Cortex of kidney (tissue), 1 donor: Measurements from ENCODE around the gene PRKD2.
"Not testable (repeated sequence)": the region's sequence is repeated elsewhere in the genome, so short reads cannot be mapped to it uniquely, and the experiment has no call there.

ENCODE experiments used
- DNase-seq: peaks from one replicate; lab custom pipeline; 2025; lab: John Stamatoyannopoulos, UW

The PRKD2 gene

DNA sequence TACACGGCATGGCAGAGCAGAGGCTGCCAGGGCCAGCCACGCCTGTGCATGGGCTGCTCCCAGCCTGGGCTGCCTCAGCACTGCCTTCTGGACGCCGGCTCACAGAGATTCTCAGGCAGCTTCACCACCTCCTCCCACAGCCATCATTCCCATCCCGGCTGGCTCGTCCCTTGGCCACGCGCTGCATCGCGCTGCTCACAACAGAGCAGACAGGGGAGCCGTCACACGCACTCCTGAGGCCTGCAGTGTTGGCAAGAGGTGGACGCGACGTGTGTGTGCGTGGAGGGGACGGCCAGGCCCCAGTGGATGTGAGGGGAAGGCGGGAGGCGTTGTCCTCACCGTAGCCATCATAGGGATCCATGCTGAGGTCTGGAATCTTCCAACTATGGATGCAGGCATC, 7.6 kb upstream of the PRKD2 start:
- DNase-seq = no peak

DNA sequence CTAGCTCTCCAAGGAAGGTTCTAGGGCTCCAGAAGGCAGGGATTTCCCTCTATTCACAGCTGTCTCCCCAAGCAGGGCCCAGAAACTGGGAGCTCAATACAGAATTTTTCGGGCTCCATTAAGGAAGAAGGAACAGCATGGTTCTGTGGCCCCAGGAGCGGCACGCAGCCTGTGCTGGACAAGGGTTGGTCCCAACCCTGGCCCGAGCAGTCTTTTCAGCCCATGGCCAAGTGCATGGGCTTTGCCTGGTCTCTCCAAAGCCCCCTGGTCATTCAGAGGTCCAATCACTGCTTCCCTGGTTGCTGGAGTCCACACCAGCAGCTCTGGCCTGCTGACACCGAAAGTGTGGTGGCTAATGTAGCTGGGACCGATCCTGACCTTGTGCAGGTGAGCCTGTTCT, 6.6 kb upstream of the PRKD2 start:
- DNase-seq = no peak

GRCh38 chr19:46723023-46723461, 6.1 kb upstream of the PRKD2 start:
- DNase-seq = no peak

- DNase-seq = no peak
Measured at GRCh38 chr19:46722421-46723022, 5.6 kb upstream of the PRKD2 start.

DNA sequence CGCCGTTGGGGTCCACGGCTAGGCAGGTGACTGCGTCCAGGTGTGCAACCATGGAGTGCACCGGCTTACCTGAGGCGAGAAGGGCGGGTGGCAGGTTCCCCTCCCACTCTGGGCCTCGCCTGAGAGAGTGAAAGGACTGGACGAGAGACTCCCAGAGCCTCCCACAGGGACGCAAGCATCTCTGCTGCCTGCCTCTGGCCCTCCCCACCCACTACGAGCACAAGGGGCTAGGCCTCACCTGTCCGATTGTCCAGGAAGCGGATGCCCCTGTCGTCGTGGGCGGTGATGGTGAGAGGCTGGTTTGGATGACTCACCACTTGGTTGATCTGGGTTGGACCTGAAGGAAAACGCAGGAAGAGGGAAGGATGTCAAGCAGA, 5.1 kb upstream of the PRKD2 start:
- DNase-seq = no peak

DNA sequence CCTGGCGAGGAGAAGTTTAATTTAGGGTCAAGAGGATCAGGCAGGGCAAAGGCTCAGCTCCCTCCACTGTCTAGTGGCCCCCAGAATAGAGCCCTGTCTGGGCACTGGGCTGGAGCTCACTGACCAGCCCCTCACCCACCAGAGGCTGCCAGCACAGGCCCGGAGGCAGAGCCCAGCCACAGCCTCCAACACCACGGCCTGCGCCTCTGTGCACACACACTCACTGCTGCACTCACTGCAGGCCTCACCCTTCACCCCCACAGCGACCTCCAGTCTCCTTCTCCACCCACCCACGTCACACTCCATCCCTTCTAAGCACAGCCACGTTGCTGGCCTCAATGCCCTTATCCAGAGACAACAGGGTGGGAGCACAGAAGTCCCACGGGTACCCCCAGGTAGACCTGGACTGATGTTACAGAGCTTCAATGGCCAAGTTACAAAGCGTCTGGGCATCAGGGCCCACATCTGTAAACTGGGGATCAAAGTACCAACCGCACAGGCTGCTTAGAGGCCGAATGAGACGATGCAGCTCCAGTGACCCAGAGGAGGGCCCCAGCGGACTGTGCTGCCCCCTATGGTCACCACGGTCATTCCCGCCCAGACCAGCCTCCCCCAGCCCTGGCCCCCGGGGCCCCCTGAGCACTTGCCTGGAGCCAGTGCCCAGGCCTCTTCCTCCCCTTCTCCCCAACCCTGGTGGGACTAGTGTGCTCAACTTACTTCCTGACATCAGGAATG, 4.5 kb upstream of the PRKD2 start:
- DNase-seq = no peak

GRCh38 chr19:46720503-46721239, 3.8 kb upstream of the PRKD2 start:
- no peak for DNase-seq

- no peak for DNase-seq
Measured at GRCh38 chr19:46719629-46720502, 3.0 kb upstream of the PRKD2 start.

DNA sequence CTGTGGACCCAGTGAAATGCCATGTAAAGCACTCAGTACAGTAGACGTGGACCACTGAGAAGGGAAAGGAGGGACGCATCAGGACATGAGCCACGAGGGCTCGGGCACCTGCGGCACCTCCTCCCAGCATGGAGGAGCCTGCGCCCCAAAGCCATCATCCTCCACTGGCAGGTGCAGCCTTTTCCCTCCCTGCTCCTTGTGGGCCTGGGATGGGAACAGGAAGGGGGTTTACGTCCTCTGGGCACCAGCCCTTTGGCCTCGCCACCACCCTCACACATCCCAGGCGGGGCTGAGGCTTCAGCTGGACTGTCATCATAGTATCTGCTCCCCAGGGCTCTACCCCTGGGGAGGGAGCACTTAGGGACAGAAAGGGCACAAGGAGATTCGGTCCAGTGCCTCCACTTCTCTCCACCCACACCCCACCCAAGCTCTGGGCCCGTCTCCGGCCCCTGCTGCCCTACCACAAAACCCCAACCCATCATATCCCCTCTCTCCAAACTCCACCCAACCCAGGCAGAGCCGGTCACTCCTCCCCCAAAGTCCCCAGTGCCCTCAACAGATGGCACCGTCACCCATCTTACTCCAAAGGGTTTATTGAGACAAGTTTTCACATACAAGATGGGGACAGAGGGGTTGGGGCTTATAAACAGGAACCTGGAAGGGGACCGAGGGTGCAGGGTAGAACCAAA, 2.2 kb upstream of the PRKD2 start:
- no peak for DNase-seq

GRCh38 chr19:46718157-46718933, 1.4 kb upstream of the PRKD2 start:
- DNase-seq = no peak

DNA sequence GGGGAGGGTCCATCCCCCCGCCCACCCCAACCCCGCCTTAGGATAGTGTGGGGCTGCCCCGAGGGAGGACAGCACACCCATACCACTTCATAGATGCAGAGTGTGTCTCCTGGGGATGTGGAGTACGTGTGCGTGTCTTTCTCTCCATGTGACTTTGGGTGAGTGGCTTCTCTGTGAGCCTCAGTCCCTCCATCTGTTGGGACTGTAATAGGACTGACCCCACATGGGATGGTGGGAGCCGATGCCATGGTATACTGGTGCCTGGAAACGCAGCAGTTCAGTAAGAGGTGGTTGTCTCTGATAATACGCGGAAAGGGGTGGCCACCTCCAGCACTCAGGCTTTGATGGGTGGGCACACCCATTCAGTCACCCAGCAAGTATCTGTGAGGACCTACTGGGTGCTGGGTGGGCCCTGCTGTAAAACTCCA, 816 bp upstream of the PRKD2 start:
- no peak for DNase-seq

GRCh38 chr19:46716672-46717033, 261 bp downstream of the PRKD2 start:
- DNase-seq = no peak

- DNase-seq = no peak
Measured at GRCh38 chr19:46715975-46716671, 791 bp downstream of the PRKD2 start.

- no peak for DNase-seq
Measured at GRCh38 chr19:46715620-46715974, 1.3 kb downstream of the PRKD2 start.

DNA sequence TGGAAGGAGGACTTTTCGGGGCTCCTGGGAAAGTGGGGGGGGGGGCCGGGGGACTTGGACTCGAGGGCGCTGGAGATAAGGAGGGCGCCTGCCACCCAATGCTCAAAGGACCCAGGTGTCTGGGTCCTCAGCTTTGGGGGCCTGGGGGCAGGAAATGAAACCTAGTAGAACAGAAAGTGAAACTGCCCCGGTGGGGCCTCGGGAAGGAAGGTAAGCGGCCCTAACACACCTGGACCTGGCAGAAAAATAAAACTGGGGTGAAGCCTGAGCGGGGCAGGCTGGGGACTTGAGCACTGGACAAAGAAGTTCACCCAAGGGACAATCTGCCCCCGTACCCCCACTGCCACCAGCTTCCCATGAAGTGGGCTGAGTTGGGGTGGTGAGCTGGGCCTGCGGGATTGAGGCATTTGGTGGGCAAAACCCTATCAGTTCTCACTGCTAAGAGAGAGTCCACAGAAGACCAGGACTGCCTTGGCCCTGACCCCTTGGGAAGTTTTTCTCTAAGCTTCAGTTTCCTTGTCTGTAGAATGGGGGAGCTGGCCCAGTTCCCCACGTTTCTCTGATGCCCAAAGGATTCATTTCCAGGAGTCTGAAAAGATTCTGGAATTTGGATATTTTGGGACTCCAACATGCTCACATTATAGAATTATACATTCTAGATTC, 2.3 kb downstream of the PRKD2 start:
- DNase-seq = no peak

DNA sequence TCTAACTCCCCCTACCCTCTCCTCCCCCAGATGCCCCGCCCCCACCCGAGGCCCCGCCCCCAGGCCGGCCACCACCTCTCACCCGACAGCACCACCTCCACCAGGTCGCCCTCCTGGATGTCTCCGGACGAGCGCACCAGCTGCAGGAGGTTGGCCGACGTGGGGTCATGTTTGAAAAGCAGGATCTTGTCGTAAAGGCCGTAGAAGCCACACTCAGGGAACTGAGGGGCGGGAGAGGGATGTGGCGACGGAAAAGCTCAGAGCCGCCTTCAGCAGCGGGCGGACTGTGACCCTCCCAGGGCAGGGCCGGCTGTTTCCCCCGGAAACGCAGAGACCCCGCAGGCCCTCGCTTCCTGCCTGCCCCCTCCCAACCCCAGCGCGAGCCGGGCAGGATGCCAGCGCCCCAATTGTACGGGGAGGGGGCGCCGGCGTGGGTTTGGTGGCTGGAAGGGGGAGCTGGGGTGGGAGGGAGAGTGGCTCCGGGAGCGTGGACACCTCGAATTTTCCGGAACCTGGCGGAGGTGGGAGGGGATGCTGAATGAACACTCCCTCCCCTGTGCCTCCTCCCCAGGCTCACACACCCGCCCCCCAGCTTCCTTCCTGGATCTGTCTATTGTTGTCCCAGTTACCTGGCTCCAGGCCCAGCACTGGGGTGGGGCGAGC, 3.0 kb downstream of the PRKD2 start:
- DNase-seq = no peak

DNA sequence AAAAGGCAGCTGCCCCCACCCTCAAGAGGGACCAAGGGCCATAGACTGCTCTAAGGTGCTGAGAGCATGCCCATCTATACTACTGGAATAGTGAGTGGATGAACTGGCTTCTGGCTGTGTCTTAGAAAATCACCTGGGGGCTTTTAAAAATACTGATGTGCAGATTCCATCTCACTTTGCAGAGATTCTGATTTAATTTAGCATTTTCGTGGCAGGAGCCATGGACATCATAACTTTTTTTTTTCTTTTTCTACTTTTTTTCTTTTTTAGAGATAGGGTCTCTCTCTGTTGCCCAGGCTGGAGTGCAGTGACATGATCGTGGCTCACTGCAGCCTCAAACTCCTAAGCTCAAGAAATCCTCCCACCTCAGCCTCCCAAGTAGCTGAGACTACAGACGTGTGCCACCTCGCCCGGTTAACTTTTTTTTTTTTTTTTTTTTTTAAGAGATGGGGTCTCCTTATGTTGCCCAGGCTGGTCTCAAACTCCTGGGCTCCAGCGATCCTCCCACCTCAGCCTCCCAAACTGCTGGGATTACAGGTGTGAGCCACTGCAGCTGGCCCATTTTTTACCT, 4.1 kb downstream of the PRKD2 start:
- not testable (repeated sequence) for DNase-seq

DNA sequence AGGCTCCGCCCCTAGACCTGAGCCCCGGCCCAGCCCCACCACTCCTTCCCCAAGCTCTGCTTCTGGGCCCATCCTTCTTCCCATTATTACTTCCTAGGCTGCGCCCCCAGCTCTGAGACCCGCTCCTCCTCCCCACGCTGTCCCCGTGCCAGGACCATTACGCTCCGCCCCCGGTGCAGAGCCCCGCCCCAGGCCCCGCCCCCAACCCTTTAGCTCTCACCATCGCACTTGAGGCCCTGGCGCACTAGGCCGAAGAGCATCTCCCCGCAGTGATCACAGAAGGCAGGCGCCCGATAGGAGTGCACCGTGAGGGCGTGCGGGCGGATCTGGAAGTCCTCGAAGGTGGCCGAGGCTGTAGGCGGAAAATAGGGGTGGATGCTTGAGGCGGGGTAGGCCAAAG, 6.2 kb downstream of the PRKD2 start:
- no peak for DNase-seq
